Type B pancreatic cell (in vitro differentiated cells): ENCODE data around the gene KRT77. TPM values are rescaled to one million over a fixed set of nuclear protein-coding genes. Genes with fewer than 3 reads are reported as not detected.

ENCODE experiments used
- DNase-seq: peaks from one replicate; pipeline ENCODE4 v3.0.0; 2021; ENCODE audit warnings: mixed read lengths; ENCODE audit not compliant: unreplicated experiment; ENCODE audit errors: extremely low spot score
- H3K27ac Mint-ChIP-seq: 2 replicates; pipeline ENCODE4 v1.8.0; 2021; ENCODE audit warnings: mild to moderate bottlenecking, mixed read lengths
- H3K27me3 Mint-ChIP-seq: 2 replicates; pipeline ENCODE4 v1.8.0; 2021; ENCODE audit warnings: mixed read lengths
- H3K36me3 Mint-ChIP-seq: 2 replicates; pipeline ENCODE4 v1.8.0; 2021; ENCODE audit warnings: mixed read lengths
- H3K4me1 Mint-ChIP-seq: one replicate; pipeline ENCODE4 v1.8.0; 2021; ENCODE audit warnings: mixed read lengths; ENCODE audit not compliant: unreplicated experiment
- H3K4me3 Mint-ChIP-seq: 2 replicates; pipeline ENCODE4 v1.8.0; 2021; ENCODE audit warnings: mild to moderate bottlenecking, mixed read lengths
- H3K9me3 Mint-ChIP-seq: 2 replicates; pipeline ENCODE4 v1.8.0; 2021; ENCODE audit warnings: mixed read lengths
- total RNA-seq: library from RNA; stranded (reverse); gene quantifications from 2 replicates; pipeline ENCODE4 v1.2.1, GENCODE V29; 2021; ENCODE audit warnings: low replicate concordance
- TF ChIP-seq, protein P1 (sequence below): fragments of 200-600 bp; sonication (generic); conservative IDR thresholded peaks from 2 replicates; pipeline ENCODE4 v1.5.0; 2021; ENCODE audit warnings: antibody characterized with exemption, mild to moderate bottlenecking

KRT77 gene
- total RNA-seq, 1 donor from 2014 or later: 0.27 TPM

DNA sequence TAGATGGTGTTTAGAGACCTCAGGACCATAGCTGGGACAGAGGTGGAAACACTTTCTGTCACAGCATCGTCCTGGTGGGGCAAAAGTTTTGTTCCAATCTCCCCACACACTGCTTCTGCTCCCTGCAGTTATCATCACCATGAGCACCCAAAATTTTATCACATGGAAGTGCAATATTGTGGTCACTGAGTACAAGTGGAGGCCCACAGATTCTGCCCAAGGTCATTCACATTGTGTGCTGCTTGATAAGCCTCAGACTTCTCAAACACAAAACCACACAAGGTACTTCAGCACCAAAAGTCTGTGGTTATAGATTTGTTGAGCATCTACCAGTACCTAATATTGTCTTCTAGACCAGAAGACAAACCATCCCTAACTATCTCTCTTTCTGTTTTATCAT lies 554 bp upstream of the KRT77 start:
- no peak for DNase-seq
- Mint-ChIP-seq H3K4me3 (no peak overlapping the region), H3K9me3 (no peaks in the 10 kb centered on the region), H3K27me3 (peaks cover 31% of the 10 kb centered on the region), H3K27ac (no peak overlapping the region), H3K4me1 (peaks cover 4% of the 10 kb centered on the region), H3K36me3 (no peaks in the 10 kb centered on the region)
- TF ChIP-seq, protein P1, sequence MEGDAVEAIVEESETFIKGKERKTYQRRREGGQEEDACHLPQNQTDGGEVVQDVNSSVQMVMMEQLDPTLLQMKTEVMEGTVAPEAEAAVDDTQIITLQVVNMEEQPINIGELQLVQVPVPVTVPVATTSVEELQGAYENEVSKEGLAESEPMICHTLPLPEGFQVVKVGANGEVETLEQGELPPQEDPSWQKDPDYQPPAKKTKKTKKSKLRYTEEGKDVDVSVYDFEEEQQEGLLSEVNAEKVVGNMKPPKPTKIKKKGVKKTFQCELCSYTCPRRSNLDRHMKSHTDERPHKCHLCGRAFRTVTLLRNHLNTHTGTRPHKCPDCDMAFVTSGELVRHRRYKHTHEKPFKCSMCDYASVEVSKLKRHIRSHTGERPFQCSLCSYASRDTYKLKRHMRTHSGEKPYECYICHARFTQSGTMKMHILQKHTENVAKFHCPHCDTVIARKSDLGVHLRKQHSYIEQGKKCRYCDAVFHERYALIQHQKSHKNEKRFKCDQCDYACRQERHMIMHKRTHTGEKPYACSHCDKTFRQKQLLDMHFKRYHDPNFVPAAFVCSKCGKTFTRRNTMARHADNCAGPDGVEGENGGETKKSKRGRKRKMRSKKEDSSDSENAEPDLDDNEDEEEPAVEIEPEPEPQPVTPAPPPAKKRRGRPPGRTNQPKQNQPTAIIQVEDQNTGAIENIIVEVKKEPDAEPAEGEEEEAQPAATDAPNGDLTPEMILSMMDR: no peak

DNA sequence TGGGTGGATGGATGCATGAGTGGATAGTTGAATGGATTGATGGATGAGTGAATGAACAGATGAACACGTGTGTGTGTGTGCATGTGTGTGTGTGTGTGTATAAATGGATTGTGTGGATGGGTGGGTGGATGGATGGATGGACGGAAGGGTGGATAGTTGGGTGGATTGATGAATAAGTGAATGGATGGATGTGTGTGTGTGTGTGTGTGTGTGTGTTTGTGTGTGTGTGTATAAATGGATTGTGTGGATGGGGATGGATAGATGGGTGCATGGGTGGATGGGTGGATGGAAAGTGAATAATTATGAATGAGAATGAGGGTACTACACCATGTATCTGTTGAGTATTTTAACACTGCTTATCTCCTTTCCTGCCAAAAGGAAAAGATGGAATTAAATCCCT lies 986 bp downstream of the KRT77 start:
- Mint-ChIP-seq H3K27me3 (peaks cover 37% of the 10 kb centered on the region), H3K4me3 (no peak overlapping the region), H3K4me1 (peaks cover under 1% of the 10 kb centered on the region)

DNA sequence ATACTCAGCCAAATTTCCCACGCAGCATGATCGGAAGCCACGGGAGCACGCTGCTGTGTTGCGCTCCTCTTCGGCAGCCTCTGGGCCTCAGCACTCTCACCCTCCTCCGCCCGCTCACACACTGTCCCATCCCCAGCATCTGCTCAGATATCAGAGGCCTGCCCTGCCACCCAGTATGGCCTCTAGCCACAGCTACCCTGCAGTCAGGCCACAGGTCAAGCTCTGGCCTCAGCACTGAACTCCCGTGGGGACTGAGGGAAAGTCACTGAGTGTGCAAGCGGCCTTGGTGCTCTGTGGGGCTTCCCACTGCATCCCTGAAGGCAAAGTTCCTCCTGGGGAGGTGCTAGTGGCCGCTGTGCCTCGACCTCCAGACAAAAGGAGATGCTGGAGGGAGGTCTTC lies 2.0 kb downstream of the KRT77 start:
- TF ChIP-seq, protein P1: no peak
- no peaks in the 10 kb centered on the region for H3K36me3 Mint-ChIP-seq
- DNase-seq: no peak
- H3K27ac Mint-ChIP-seq: no peak overlapping the region
- H3K4me3 Mint-ChIP-seq: no peak overlapping the region
- no peaks in the 10 kb centered on the region for H3K4me1 Mint-ChIP-seq
- H3K27me3 Mint-ChIP-seq: peaks cover 36% of the 10 kb centered on the region
- no peaks in the 10 kb centered on the region for H3K9me3 Mint-ChIP-seq

More for the DNA sequence above, 986 bp downstream of the KRT77 start:
- H3K27ac Mint-ChIP-seq: no peak overlapping the region
- TF ChIP-seq, protein P1: no peak
- no peaks in the 10 kb centered on the region for H3K36me3 Mint-ChIP-seq
- H3K9me3 Mint-ChIP-seq: no peaks in the 10 kb centered on the region
- DNase-seq: no peak

DNA sequence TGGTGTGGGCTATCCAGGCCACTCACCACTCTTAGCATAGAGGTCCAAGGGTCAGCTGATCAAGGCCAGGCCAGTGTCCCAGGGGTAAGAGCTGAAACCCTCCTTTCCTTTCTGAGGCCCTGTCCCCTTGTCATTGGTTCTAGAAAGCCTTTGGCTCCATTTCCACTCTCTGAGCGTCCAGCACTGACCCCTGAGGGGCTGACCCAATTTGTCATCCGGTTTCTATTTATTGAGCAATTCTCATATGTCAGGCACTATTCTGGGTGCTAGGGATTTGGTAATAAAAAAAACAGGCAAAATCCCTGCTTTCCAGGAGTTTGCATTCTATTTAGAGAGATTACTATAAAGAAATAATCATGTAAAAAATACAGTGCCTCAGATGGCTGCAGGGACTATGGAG lies 3.4 kb downstream of the KRT77 start:
- peaks cover 36% of the 10 kb centered on the region for H3K27me3 Mint-ChIP-seq
- no peaks in the 10 kb centered on the region for H3K4me1 Mint-ChIP-seq

DNA sequence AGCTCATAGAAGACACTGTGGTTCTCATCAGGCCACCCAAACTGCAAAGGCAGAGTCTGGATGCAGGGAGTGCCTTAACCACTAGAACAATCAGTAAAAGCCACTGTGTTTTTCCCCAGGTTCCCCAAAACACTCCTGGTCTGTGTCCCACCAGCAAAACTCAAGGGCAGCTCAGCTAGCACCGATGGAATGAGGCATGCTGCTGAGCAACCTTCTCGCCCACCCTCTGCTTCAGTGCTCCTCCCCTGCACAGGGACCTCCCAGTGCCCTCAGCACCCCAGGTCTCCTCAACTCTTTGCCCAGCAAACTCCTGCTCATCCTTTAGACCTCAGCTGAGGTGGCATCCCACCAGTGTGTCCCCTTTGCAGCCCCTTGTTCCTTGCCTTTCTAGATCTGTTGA lies 4.0 kb downstream of the KRT77 start:
- H3K27me3 Mint-ChIP-seq: peaks cover 36% of the 10 kb centered on the region
- no peak for DNase-seq
- H3K27ac Mint-ChIP-seq: no peak overlapping the region
- H3K4me1 Mint-ChIP-seq: no peaks in the 10 kb centered on the region
- no peaks in the 10 kb centered on the region for H3K9me3 Mint-ChIP-seq
- TF ChIP-seq, protein P1: no peak
- H3K4me3 Mint-ChIP-seq: no peak overlapping the region
- no peaks in the 10 kb centered on the region for H3K36me3 Mint-ChIP-seq

More for the DNA sequence above, 3.4 kb downstream of the KRT77 start:
- no peaks in the 10 kb centered on the region for H3K9me3 Mint-ChIP-seq
- no peak overlapping the region for H3K27ac Mint-ChIP-seq
- no peaks in the 10 kb centered on the region for H3K36me3 Mint-ChIP-seq
- no peak for DNase-seq
- H3K4me3 Mint-ChIP-seq: no peak overlapping the region
- TF ChIP-seq, protein P1: no peak
